SW480 (cell line): ENCODE data around the gene PPP1R26.
"Not testable (repeated sequence)": the region's sequence is repeated elsewhere in the genome, so short reads cannot be mapped to it uniquely, and the experiment has no call there.

Source experiments
- DNase-seq: peaks from one replicate; pipeline ENCODE4 v3.0.0-alpha.2; 2016; ENCODE audit warnings: low spot score

PPP1R26 gene

DNA sequence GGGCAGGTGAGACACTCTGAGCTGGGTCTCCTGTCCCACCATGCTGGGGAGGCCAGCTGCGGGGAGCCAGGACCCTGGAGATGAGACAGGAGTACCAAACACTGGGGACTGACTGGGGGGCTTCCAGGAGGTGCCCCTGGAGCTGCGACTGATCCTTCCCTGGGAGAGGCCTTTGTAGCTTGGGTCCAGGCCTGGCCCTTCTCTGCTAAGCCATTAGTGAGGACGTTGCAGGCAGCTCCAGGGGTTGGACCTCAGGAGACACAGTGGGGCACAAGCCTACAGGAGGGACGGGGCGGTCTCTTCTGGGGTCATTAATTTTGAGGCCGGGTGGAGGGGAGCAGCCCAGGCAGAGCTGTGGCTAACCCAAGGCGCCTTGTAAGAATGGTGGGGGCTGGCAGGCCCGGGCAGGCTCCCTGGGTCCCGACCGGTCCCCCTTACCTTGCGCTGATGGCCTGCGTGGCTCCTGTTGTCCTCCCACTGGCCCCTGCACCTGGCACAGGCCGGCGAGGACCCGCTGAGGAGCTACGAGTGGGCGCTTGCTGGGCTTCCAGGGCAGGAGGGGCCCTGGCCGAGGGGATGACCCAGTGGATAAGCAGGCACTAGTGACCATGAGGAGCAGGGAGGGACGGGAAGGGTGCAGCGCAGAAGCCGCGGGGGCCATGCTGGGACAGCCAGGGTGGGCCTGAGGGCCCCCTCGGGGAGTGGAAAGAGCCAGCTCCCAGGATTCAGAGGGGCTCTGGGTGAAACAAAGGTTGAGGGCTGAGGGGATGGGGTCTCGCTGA is 26.0 kb downstream of the PPP1R26 start:
- no peak for DNase-seq

DNA sequence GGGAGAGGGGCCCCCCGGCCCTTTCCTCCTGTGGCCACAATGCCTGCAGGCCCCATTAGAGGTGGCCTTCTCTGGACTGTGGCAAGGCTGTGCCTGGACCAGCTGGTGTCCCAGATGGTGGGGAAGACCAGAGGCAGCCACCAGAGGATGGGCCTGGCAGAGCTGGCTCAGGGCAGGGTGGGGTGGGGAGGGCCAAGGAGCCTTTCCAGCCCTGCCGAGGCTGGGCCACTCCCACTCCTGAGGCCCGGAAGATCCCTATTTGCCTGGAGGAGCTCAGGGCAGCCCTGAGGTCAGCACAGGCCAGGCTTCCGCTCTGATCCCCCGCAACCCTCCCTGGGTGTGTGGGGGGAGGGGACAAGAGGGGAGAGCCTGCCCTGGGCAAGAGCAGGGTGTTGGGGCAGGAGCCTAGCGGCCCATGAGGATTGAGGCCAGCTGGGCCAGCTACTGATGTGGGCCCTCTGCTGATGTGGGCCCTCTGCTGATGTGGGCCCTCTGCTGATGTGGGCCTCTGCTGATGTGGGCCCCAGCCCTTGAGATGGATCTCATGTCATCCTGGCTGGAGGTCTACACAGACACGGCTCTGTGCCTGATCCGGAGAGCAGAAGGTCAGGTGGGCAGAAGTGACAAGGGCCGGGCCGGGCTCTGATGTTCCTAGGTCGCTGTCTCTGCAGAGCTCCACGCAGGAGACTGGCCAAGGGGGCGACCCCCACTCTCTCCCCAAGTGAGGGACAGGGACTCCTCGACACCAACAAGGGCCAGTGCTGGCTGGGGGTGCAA is 26.9 kb downstream of the PPP1R26 start:
- DNase-seq, result no peak

- DNase-seq, result no peak
Observed at GRCh38 chr9:135507104-135508035, 27.8 kb downstream of the PPP1R26 start.

- no peak for DNase-seq
Observed at GRCh38 chr9:135508211-135508820, 28.7 kb downstream of the PPP1R26 start.

GRCh38 chr9:135509458-135509857 is 29.9 kb downstream of the PPP1R26 start:
- no peak for DNase-seq

GRCh38 chr9:135512241-135512603 is 32.6 kb downstream of the PPP1R26 start:
- no peak for DNase-seq

- peak; percentile 52 for DNase-seq
Observed at GRCh38 chr9:135512904-135513303, 33.3 kb downstream of the PPP1R26 start.

DNA sequence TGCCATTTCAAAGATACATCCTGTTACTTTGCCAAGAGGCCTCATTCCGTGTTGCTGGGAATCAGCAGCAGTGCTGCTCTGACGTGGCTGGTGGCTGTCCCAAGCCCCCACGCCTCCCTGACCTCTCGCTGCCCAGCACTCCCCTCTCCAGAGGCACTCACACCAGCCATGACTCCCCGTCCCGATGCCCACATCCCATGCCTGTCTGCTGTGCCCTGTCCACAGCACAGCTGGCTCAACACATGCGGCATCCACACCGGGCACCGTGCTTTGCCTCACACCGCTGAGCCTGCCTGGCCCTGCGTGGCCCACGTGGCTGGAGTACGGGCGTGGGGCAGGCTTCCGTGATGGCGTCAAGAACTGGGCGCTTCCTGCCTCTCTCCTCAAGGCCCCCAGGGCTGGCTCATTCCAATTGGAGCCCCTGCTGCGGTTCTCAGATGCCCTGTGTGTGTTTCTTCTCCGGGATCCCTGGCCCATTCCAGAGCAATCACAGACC is 33.8 kb downstream of the PPP1R26 start:
- DNase-seq, result no peak

DNA sequence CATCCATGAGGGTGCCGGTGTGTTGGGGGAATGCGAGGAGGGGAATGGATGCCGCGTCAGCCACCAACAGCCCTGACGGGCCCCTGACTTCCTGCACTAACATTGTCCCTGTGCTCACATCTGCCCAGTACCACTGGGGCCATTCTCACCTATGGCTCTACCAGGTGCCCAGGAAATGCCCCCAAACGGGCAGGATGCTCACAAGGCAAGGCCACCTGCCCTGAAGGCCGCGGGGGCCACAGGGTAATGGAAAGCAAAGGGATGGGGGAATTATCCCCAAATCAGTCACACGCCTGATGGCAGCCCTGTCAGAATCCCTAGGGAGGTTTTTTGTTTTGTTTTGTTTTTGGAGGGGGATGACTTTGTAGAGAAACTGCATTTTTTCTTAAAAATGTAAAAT is 34.3 kb downstream of the PPP1R26 start:
- not testable (repeated sequence) for DNase-seq

DNA sequence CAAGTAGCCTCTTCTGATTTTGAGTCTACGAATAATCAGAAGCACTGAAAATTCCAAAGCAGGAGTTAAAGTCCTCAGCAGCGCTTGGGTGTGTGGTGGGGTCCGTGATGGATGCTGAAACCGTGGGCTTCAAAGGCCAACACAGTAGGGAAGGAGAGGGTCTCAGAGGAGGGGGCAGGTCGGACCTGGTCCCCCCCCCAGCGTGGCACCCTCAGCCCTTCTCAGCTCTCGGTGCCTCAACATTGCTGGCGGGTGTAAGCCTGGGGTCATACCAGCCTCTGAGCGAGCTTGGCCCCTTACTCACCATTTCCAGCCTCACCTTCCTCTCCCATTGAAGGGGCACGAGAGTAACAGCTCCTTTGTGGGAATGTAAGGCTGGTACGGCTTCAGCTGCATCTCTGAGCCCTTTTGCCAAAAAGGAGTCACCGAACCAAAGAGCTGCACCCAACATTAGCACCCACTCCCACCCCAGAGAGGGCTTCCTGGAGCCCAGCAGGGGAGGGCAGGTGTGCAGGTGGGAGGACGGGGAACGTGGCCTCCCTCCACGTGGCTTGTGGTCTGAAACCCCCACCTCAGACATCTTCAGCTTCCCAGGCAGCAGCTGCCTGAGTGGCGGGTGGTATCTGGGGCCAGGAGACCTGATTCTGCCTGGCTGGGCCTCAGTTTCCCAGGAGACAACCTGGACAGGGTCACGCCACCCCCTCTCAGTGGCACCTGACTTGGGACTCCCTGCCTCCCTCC is 34.9 kb downstream of the PPP1R26 start:
- DNase-seq, result no peak

DNA sequence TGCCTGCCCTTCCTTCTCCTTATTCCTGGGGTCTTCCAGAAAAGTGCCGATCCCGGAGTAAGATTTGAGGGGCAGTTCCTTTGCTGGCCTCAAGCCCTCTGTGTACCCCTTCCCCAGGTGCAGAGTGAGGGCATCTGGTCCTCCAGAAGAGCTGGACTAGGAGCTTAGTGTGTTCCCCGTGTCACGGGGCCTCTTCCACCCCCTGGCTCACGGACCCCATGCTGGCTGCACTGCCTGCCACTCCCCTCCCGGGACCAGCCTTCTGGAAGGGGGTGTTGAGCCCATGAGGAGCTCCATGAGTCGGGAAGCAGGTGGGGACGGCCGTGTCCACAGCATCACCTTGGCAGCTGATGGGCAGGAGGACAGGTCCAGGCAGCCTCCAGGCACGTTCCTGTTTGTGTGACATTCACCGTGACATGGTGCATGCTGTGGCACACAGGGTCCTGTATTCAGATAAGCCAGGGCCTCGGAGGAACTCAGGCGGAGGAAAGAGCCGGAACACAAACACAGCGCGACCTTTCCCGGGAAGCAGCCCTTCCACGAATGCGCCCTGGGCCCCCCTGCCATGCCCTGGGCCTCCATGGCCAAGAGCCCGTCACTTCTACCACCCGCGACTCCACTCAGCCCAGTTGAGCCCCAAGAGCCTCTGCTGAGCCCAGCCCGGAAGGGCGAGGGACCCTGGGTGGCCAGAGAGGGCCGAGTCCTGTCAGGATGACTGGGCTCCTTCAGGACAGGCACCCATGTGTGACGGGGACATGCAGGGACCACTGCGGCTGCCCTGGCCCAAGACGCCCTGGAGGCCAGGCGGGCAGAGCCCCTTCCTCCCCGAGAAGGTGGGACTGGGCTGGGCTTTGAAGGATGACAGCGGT is 35.7 kb downstream of the PPP1R26 start:
- DNase-seq, result no peak

GRCh38 chr9:135516132-135516860 is 36.7 kb downstream of the PPP1R26 start:
- peak; percentile 33 for DNase-seq

GRCh38 chr9:135517407-135517822 is 37.8 kb downstream of the PPP1R26 start:
- no peak for DNase-seq

GRCh38 chr9:135519179-135519971 is 39.8 kb downstream of the PPP1R26 start:
- no peak for DNase-seq

DNA sequence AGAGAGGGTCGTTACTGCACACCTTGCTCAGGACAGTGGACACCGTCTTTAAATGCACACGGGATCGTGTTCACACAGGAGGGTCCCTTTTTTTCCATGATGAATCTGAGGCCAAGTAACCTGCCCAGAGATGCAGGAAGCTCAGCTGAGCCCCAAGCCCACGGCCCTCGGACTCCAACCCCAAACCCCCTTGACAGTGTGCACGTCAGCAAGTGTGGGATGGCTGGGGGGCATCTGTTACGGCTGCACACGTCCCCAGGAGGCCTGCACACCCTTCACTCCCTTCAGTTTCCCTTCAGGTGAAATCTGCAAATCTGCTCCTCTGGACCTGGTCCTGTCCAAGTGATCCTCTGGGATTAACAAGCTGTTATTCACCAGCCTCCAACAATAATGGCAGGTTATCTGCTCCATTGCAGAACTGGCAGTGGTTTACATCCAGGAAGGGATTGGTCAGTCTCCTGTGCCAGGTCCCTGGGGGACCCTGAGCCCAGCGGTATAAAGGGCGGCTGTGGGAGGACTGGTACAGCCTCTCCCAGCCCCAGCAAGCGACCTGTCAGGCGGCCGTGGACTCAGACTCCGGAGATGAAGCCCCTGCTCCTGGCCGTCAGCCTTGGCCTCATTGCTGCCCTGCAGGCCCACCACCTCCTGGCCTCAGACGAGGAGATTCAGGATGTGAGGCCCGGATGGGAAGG is 41.5 kb downstream of the PPP1R26 start, which contains the start of gene LCN1:
TSS of gene LCN1 (plus strand) at position 525 of the 692 bp plus-strand sequence. CDS start at position 583, 58 bp downstream.
- no peak for DNase-seq

GRCh38 chr9:135521608-135522095 is 42.1 kb downstream of the PPP1R26 start:
- DNase-seq, result no peak

DNA sequence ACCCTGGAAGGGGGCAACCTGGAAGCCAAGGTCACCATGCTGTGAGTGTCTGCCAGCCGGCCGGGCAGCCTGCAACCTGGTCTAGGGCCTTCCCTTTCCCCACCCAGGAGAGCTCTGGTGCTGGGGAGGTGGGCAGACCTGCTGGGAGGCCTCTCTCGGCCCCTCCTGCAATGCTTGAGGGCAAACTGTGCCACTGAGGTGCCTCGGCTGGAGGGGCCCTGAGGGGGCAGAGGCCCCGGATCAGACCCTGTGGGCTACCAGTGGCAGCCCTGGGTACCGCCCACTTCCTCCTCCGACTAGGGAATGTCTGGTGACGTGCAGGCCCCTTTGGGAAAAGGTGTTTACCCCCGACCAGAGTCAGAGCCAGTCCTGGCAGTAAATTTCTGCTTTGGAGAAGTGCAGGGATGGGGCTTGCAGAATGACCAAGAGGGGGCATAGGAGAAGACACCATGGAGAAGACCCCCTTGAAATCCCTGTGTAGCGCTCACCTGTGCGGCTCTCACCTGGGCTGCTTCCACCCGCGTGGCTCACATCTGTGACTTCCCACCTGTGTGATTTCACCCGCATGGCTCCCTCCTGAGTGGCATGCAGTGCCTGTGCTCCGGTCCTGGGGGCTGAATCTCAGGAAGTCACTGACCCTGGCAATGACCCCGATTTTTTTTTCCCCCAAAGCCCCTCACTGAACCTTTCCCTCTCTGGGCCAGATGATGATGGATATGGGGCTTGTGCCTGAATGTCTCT is 42.7 kb downstream of the PPP1R26 start:
- DNase-seq, result no peak
